Measurements from ENCODE around the gene ZSCAN32. TPM values are rescaled to one million over a fixed set of nuclear protein-coding genes. Genes with fewer than 3 reads are reported as not detected.

The ZSCAN32 gene
- total RNA-seq, 1 experiment from 2014 or later, result 20.0 TPM

GRCh38 chr16:3362931-3363330 lies 37.9 kb downstream of the ZSCAN32 start:
- ChIA-PET CTCF (no interaction called here), RAD21 (ENCODE audit: low non-redundant PET in 1 of 2, low total read pairs in 2 of 2, uncharacterized antibody in 2 of 2, unreplicated experiment in 2 of 2) (no interaction called here), POLR2A (no interaction called here)
- no peaks in the 10 kb centered on the region for H3K9me3 ChIP-seq (ENCODE audit: control insufficient read depth in 1 of 2, insufficient read depth in 1 of 2, low read depth in 1 of 2, low read length in 2 of 2)
- no peak overlapping the region for H2AFZ ChIP-seq (ENCODE audit: low read depth, low read length, poor library complexity, severe bottlenecking)
- no peaks in the 10 kb centered on the region for H3K9me2 ChIP-seq (ENCODE audit: insufficient read depth)
- H3K27me3 ChIP-seq (ENCODE audit: insufficient read depth, low read length), result no peaks in the 10 kb centered on the region
- DNase-seq (ENCODE audit: low read depth, low spot score) (no peak), ATAC-seq (no peak)
- H3K4me1 ChIP-seq (ENCODE audit: control insufficient read depth in 1 of 2, insufficient read depth in 2 of 2, low read length in 2 of 2), result no peaks in the 10 kb centered on the region
- no peaks in the 10 kb centered on the region for H3K36me3 ChIP-seq (ENCODE audit: control insufficient read depth in 1 of 2, insufficient read depth in 2 of 2, low read length in 2 of 2)
- H3K4me3 ChIP-seq (replicated peaks in 1 of 2; ENCODE audit: low read depth in 1 of 2, low read length in 2 of 2), result no peak overlapping the region
- H3K9ac ChIP-seq (ENCODE audit: low read length), result no peak overlapping the region
- TF ChIP-seq ELF1 (IDR thresholded peaks at IDR 0.05; ENCODE audit: borderline replicate concordance, low read depth), result no peak
- no peak overlapping the region for H3K4me2 ChIP-seq (ENCODE audit: low read length)
- no peaks in the 10 kb centered on the region for H4K20me1 ChIP-seq (ENCODE audit: insufficient read depth)
- no TSS peak for BruUV-seq (replicated peaks)
- H3K27ac ChIP-seq (ENCODE audit: low read depth, low read length), result no peak overlapping the region
- intact Hi-C loops (cut with micrococcal nuclease), result no loop called here
- H3K79me2 ChIP-seq (ENCODE audit: insufficient read depth, low read length), result no peaks in the 10 kb centered on the region

GRCh38 chr16:3358871-3359270 lies 41.9 kb downstream of the ZSCAN32 start:
- H4K20me1 ChIP-seq (ENCODE audit: insufficient read depth), result no peaks in the 10 kb centered on the region
- ChIA-PET CTCF (no interaction called here), POLR2A (no interaction called here), RAD21 (ENCODE audit: low non-redundant PET in 1 of 2, low total read pairs in 2 of 2, uncharacterized antibody in 2 of 2, unreplicated experiment in 2 of 2) (no interaction called here)
- H3K9ac ChIP-seq (ENCODE audit: low read length), result no peak overlapping the region
- intact Hi-C loops (cut with micrococcal nuclease), result no loop called here
- DNase-seq (ENCODE audit: low read depth, low spot score) (no peak), ATAC-seq (no peak)
- no peak overlapping the region for H3K4me2 ChIP-seq (ENCODE audit: low read length)
- no peaks in the 10 kb centered on the region for H3K36me3 ChIP-seq (ENCODE audit: control insufficient read depth in 1 of 2, insufficient read depth in 2 of 2, low read length in 2 of 2)
- no peaks in the 10 kb centered on the region for H3K9me3 ChIP-seq (ENCODE audit: control insufficient read depth in 1 of 2, insufficient read depth in 1 of 2, low read depth in 1 of 2, low read length in 2 of 2)
- no peaks in the 10 kb centered on the region for H3K9me2 ChIP-seq (ENCODE audit: insufficient read depth)
- H3K27ac ChIP-seq (ENCODE audit: low read depth, low read length), result no peak overlapping the region
- H3K27me3 ChIP-seq (ENCODE audit: insufficient read depth, low read length), result no peaks in the 10 kb centered on the region
- H3K79me2 ChIP-seq (ENCODE audit: insufficient read depth, low read length), result no peaks in the 10 kb centered on the region
- BruUV-seq (replicated peaks), result no TSS peak
- H3K4me1 ChIP-seq (ENCODE audit: control insufficient read depth in 1 of 2, insufficient read depth in 2 of 2, low read length in 2 of 2), result no peaks in the 10 kb centered on the region
- H2AFZ ChIP-seq (ENCODE audit: low read depth, low read length, poor library complexity, severe bottlenecking), result no peak overlapping the region
- no peak overlapping the region for H3K4me3 ChIP-seq (replicated peaks in 1 of 2; ENCODE audit: low read depth in 1 of 2, low read length in 2 of 2)
- TF ChIP-seq YY1 (IDR thresholded peaks at IDR 0.05; ENCODE audit: extremely low read depth, insufficient replicate concordance, low read depth, low read length) (no peak), POLR2AphosphoS5 (IDR thresholded peaks at IDR 0.05; ENCODE audit: low read depth, low read length) (no peak), CTCF (IDR thresholded peaks at IDR 0.05 in 2 of 3, conservative IDR thresholded peaks at IDR 0.05 in 1 of 3; ENCODE audit: borderline replicate concordance in 1 of 3, insufficient read depth in 1 of 3, low read depth in 2 of 3, low read length in 2 of 3) (no peak), ELF1 (IDR thresholded peaks at IDR 0.05; ENCODE audit: borderline replicate concordance, low read depth) (no peak), JUND (IDR thresholded peaks at IDR 0.05) (no peak), TCF7L2 (IDR thresholded peaks at IDR 0.05; ENCODE audit: borderline replicate concordance, extremely low read depth, insufficient read depth, insufficient read length) (no peak), CBX3 (IDR thresholded peaks at IDR 0.05; ENCODE audit: low read depth) (no peak), CEBPB (IDR thresholded peaks at IDR 0.05; ENCODE audit: low read depth) (no peak), FOSL1 (IDR thresholded peaks at IDR 0.05; ENCODE audit: low read depth) (no peak), ZBTB33 (IDR thresholded peaks at IDR 0.05; ENCODE audit: extremely low read depth, insufficient replicate concordance, low read length) (no peak), REST (IDR thresholded peaks at IDR 0.05; ENCODE audit: low read depth) (no peak), ATF3 (IDR thresholded peaks at IDR 0.05) (no peak), SRF (IDR thresholded peaks at IDR 0.05; ENCODE audit: low read depth) (no peak)

Data from HCT116 (cell line).